Pancreas (tissue), 10 donors: ENCODE data around the gene SPATC1L. TPM values are rescaled to one million over a fixed set of nuclear protein-coding genes. Genes with fewer than 3 reads are reported as not detected.
"Not testable (repeated sequence)": the region's sequence is repeated elsewhere in the genome, so short reads cannot be mapped to it uniquely, and the experiment has no call there.

Experiments used
- ATAC-seq, 4 donors: fragments of 200-7000 bp; cut with Tn5 transposase; one replicate each; pipeline versions ENCODE4 v1.8.0 to v1.9.1; 2020; ENCODE audit warnings: mild to moderate bottlenecking in 4 of 4, moderate library complexity in 4 of 4
- DNase-seq, 6 donors: peaks; one replicate each; pipeline ENCODE4 v3.0.0-alpha.2; 2020
- FAIRE-seq: peaks from 2 replicates; lab custom pipeline; 2012; peaks lifted over from hg19 to GRCh38; lab: Jason Lieb, UNC
- H3K27ac ChIP-seq, 4 donors: fragments of 200-600 bp; sonication (generic); 1 replicate in 3 of 4; 2 replicates in 1 of 4; pipeline versions ENCODE4 v1.5.0 to v1.8.0; 2020
- H3K27me3 ChIP-seq, 4 donors: fragments of 200-600 bp; one replicate each; pipeline ENCODE4 v1.8.0; 2021
- H3K36me3 ChIP-seq, 3 donors: fragments of 200-600 bp; sonication (generic) in 1 of 3; one replicate each; pipeline versions ENCODE4 v1.5.0 to v1.8.0; 2020 to 2021
- H3K4me1 ChIP-seq, 3 donors: fragments of 200-600 bp; one replicate each; pipeline ENCODE4 v1.8.0; 2021
- H3K4me3 ChIP-seq, 4 donors: fragments of 200-600 bp; sonication (generic) in 2 of 4; one replicate each; pipeline versions ENCODE4 v1.5.0 to v1.8.0; 2020 to 2021
- H3K9me3 ChIP-seq, 4 donors: fragments of 200-600 bp; one replicate each; pipeline ENCODE4 v1.8.0; 2021
- CTCF ChIP-seq, 4 donors: fragments of 200-600 bp; sonication (generic) in 3 of 4; IDR thresholded peaks; one replicate each; pipeline versions ENCODE4 v1.5.0 to v1.8.0; 2021; ENCODE audit warnings: antibody characterized with exemption in 4 of 4
- WGBS, 2 donors: extraction: QIAGEN DNeasy Blood & Tissue Kit; methylation state at CpG; one replicate each; pipeline ENCODE4 v1.1.7; 2013; 5-methylcytosine and 5-hydroxymethylcytosine counted together
- intact Hi-C, 3 donors: fragments of 100-400 bp; cut with DNase I; formaldehyde crosslinking; loops; one replicate each; pipeline versions ENCODE4 v1.11.1 to v1.14.2; 2022
- polyA plus RNA-seq, 2 donors: library from polyadenylated mRNA; stranded (reverse); fragments of 200-250 nt; gene quantifications; one replicate each; pipeline ENCODE4 v1.2.3, GENCODE V29; 2013
- total RNA-seq, 6 donors: library from RNA; stranded (reverse); fragmentation: NEBNext Ultra II Directional in 4 of 6; extraction: Animal tissue kit (Norgen Biotek cat#: 25700) in 4 of 6; gene quantifications; one replicate each; pipeline versions ENCODE4 v1.2.1 to v1.2.4, GENCODE V29; 2021 to 2023
- donor health status: healthy with polysubstance abuse.
- donor health status: DM: no; HTN: no; CAD: no; lungs with moderate emphysema.
- donor health status: DM: no; HTN: no; CAD: no.
- donor health status: control.
- donor health status: control.
- donor health status: Bipolar disorder and iron deficiency.
- donor health status: DM: yes; HTN: yes; CAD: no.
- donor health status: DM: no; HTN: no; CAD: no.
- donor health status: DM: no; HTN: no; CAD: no.
- donor health status: DM: yes; HTN: yes; CAD: no.

SPATC1L gene
- total and polyA plus RNA-seq, 8 donors, result 3.1 to 26.9 (median 6.5) TPM

- Histone ChIP-seq H3K9me3 (no peaks in the 10 kb centered on the region), H3K4me1 (no peaks in the 10 kb centered on the region), H3K27me3 (no peaks in the 10 kb centered on the region), H3K27ac (no peak overlapping the region), H3K4me3 (no peak overlapping the region), H3K36me3 (no peaks in the 10 kb centered on the region)
- TF ChIP-seq CTCF (IDR thresholded peaks at IDR 0.05), result no peak
- peak in 3 of 6 donors; percentile 24 to 38 (median 37) for DNase-seq
- intact Hi-C loops, result no loop called here
- ATAC-seq, result no peak
- 66 to 74% methylated on average over 21 of the region's 21 CpGs for WGBS, 2 donors
- FAIRE-seq, result no peak
Measured at GRCh38 chr21:46142582-46143473, 41.4 kb downstream of the SPATC1L start.

GRCh38 chr21:46141767-46142581 is 42.3 kb downstream of the SPATC1L start:
- ATAC-seq (no peak), DNase-seq (peak in 3 of 6 donors; percentile 23 to 60 (median 24)), FAIRE-seq (no peak)
- Histone ChIP-seq H3K27ac (no peak overlapping the region), H3K36me3 (no peaks in the 10 kb centered on the region), H3K9me3 (no peaks in the 10 kb centered on the region), H3K4me3 (no peak overlapping the region), H3K4me1 (no peaks in the 10 kb centered on the region), H3K27me3 (no peaks in the 10 kb centered on the region)
- intact Hi-C loops, result no loop called here
- whole genome bisulfite sequencing, 2 donors, result 87 to 90% methylated on average over 45 of the region's 45 CpGs
- no peak for TF ChIP-seq CTCF (IDR thresholded peaks at IDR 0.05)

DNA sequence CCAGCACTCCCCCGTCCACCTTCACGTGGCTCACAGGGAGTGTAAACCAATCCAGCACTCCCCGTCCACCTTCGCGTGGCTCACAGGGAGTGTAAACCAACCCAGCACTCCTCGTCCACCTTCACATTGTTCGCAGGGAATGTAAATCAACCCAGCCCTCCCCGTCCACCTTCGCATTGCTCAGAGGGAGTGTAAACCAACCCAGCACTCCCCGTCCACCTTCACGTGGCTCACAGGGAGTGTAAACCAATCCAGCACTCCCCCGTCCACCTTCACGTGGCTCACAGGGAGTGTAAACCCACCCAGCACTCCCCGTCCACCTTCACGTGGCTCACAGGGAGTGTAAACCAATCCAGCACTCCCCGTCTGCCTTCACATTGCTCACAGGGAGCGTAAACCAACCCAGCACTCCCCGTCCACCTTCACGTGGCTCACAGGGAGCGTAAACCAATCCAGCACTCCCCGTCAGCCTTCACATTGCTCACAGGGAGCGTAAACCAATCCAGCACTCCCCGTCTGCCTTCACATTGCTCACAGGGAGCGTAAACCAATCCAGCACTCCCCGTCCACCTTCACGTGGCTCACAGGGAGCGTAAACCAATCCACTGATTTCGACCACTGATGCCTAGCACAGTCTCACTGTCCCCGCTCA is 43.8 kb downstream of the SPATC1L start:
- WGBS, 2 donors, result 19 to 26% methylated on average over 29 of the region's 29 CpGs
- H3K27ac ChIP-seq, FAIRE-seq, H3K4me1 ChIP-seq, intact Hi-C loops, H3K9me3 ChIP-seq, H3K4me3 ChIP-seq, H3K36me3 ChIP-seq, ATAC-seq, H3K27me3 ChIP-seq: not testable (repeated sequence)
- peak in 2 of 6 donors; percentile 11 to 26 for DNase-seq

DNA sequence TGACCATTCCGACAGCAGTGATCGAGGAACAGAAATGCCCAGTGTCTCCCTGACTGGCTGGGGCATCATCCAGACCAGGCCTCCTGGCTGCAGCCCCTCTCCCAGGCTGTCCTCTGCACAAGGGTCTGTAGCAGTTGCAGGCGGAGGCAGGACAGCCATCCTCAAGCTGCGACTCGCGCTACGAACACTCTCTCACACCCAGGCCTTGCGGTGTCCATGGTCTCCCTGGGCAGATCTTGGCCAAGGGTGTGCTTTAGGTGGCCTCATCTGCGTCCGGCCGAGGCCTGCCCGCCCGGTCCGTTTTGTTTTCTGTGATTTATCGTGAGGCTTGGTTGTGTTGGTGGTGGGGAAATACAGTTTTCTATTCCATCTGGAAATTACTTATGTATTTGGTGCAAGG is 44.6 kb downstream of the SPATC1L start:
- intact Hi-C loops, result no loop called here
- no peaks in the 10 kb centered on the region for H3K4me1 ChIP-seq
- H3K9me3 ChIP-seq, result no peaks in the 10 kb centered on the region
- H3K4me3 ChIP-seq, result no peak overlapping the region
- H3K27me3 ChIP-seq, result no peaks in the 10 kb centered on the region
- no peaks in the 10 kb centered on the region for H3K36me3 ChIP-seq
- no peak for TF ChIP-seq CTCF (IDR thresholded peaks at IDR 0.05)
- no peak overlapping the region for H3K27ac ChIP-seq
- 77 to 90% methylated on average over 15 of the region's 15 CpGs for WGBS, 2 donors
- DNase-seq, result peak in 1 of 6 donors; percentile 33
- no peak for FAIRE-seq
- ATAC-seq, result no peak

GRCh38 chr21:46138383-46138970 is 45.8 kb downstream of the SPATC1L start:
- WGBS, 2 donors, result 69 to 83% methylated on average over 28 of the region's 28 CpGs
- Histone ChIP-seq H3K27me3 (no peaks in the 10 kb centered on the region), H3K9me3 (no peaks in the 10 kb centered on the region), H3K36me3 (no peaks in the 10 kb centered on the region), H3K27ac (no peak overlapping the region), H3K4me3 (no peak overlapping the region), H3K4me1 (no peaks in the 10 kb centered on the region)
- intact Hi-C loops, result no loop called here
- no peak for TF ChIP-seq CTCF (IDR thresholded peaks at IDR 0.05)
- FAIRE-seq, result no peak
- ATAC-seq, result no peak
- peak in 1 of 6 donors; percentile 60 for DNase-seq
